Measurements from ENCODE around the gene RIPK4. TPM values are rescaled to one million over a fixed set of nuclear protein-coding genes. Genes with fewer than 3 reads are reported as not detected.

The RIPK4 gene
- total and polyA plus RNA-seq, 2 of the 13 experiments (the other 11 are each of a cell fraction or from before 2014, with no cell fraction given) = 3.1 to 4.9 TPM

DNA sequence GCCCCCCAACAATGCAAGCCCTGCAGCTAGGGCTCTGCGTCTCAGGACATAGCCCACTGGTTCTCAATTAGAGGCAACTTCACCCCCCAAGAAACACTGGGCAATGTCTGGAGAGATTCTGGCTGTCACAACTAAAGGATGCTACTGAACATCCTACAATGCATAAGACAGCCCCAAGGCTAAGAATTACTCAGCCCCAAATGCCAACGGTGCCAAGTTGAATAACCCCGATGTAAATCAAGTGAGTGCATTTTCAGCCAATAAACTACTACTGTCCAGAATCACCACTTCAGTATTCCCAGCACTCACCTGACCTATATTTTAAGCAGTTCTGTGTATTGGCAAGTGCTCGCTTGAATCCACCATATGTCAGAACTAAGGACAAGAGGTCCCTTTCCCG is 6.9 kb downstream of the RIPK4 start:
- peaks cover 67% of the 10 kb centered on the region for H3K4me1 ChIP-seq (ENCODE audit: insufficient read depth, low read length)
- in situ Hi-C loops (cut with HindIII; ENCODE audit: extremely low pct_ligation_motif_present, low pct_unique_long_range_greater_than_20kb) (no loop called here), intact Hi-C loops (cut with micrococcal nuclease; ENCODE audit: unreplicated experiment) (no loop called here)
- H3K27ac ChIP-seq (ENCODE audit: extremely low read length, insufficient read depth, low read length) = no peak overlapping the region
- no peak overlapping the region for H3K4me3 ChIP-seq (replicated peaks in 1 of 3; ENCODE audit: insufficient read depth in 1 of 3, low read depth in 2 of 3, low read length in 3 of 3)
- TF ChIP-seq, protein P1, sequence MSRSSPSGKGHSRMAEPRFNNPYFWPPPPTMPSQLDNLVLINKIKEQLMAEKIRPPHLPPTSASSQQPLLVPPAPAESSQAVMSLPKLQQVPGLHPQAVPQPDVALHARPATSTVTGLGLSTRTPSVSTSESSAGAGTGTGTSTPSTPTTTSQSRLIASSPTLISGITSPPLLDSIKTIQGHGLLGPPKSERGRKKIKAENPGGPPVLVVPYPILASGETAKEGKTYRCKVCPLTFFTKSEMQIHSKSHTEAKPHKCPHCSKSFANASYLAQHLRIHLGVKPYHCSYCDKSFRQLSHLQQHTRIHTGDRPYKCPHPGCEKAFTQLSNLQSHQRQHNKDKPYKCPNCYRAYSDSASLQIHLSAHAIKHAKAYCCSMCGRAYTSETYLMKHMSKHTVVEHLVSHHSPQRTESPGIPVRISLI (CRISPR knock-in tag; IDR thresholded peaks at IDR 0.05; ENCODE audit: borderline replicate concordance) = no peak
- TF ChIP-seq ZNF614 (CRISPR knock-in tag; IDR thresholded peaks at IDR 0.05; ENCODE audit: borderline replicate concordance) (no peak), ZNF883 (CRISPR knock-in tag; IDR thresholded peaks at IDR 0.05; ENCODE audit: not compliant biosample characterization) (no peak), ZNF124 (CRISPR knock-in tag; IDR thresholded peaks at IDR 0.05) (no peak), EHMT2 (IDR thresholded peaks at IDR 0.05; ENCODE audit: borderline replicate concordance, low read depth, low read length) (no peak), ZNF790 (CRISPR knock-in tag; IDR thresholded peaks at IDR 0.05; ENCODE audit: borderline replicate concordance) (no peak), U2AF2 (IDR thresholded peaks at IDR 0.05; ENCODE audit: low read depth, low read length) (no peak)
- TF ChIP-seq, protein P2, sequence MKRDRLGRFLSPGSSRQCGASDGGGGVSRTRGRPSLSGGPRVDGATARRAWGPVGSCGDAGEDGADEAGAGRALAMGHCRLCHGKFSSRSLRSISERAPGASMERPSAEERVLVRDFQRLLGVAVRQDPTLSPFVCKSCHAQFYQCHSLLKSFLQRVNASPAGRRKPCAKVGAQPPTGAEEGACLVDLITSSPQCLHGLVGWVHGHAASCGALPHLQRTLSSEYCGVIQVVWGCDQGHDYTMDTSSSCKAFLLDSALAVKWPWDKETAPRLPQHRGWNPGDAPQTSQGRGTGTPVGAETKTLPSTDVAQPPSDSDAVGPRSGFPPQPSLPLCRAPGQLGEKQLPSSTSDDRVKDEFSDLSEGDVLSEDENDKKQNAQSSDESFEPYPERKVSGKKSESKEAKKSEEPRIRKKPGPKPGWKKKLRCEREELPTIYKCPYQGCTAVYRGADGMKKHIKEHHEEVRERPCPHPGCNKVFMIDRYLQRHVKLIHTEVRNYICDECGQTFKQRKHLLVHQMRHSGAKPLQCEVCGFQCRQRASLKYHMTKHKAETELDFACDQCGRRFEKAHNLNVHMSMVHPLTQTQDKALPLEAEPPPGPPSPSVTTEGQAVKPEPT (CRISPR knock-in tag; IDR thresholded peaks at IDR 0.05; ENCODE audit: low read depth) = no peak
- TF ChIP-seq, protein P3, sequence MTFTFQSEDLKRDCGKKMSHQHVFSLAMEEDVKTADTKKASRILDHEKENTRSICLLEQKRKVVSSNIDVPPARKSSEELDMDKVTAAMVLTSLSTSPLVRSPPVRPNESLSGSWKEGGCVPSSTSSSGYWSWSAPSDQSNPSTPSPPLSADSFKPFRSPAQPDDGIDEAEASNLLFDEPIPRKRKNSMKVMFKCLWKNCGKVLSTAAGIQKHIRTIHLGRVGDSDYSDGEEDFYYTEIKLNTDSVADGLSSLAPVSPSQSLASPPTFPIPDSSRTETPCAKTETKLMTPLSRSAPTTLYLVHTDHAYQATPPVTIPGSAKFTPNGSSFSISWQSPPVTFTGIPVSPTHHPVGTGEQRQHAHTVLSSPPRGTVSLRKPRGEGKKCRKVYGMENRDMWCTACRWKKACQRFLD (CRISPR knock-in tag; IDR thresholded peaks at IDR 0.05; ENCODE audit: borderline replicate concordance) = no peak
- TF ChIP-seq, protein P4, sequence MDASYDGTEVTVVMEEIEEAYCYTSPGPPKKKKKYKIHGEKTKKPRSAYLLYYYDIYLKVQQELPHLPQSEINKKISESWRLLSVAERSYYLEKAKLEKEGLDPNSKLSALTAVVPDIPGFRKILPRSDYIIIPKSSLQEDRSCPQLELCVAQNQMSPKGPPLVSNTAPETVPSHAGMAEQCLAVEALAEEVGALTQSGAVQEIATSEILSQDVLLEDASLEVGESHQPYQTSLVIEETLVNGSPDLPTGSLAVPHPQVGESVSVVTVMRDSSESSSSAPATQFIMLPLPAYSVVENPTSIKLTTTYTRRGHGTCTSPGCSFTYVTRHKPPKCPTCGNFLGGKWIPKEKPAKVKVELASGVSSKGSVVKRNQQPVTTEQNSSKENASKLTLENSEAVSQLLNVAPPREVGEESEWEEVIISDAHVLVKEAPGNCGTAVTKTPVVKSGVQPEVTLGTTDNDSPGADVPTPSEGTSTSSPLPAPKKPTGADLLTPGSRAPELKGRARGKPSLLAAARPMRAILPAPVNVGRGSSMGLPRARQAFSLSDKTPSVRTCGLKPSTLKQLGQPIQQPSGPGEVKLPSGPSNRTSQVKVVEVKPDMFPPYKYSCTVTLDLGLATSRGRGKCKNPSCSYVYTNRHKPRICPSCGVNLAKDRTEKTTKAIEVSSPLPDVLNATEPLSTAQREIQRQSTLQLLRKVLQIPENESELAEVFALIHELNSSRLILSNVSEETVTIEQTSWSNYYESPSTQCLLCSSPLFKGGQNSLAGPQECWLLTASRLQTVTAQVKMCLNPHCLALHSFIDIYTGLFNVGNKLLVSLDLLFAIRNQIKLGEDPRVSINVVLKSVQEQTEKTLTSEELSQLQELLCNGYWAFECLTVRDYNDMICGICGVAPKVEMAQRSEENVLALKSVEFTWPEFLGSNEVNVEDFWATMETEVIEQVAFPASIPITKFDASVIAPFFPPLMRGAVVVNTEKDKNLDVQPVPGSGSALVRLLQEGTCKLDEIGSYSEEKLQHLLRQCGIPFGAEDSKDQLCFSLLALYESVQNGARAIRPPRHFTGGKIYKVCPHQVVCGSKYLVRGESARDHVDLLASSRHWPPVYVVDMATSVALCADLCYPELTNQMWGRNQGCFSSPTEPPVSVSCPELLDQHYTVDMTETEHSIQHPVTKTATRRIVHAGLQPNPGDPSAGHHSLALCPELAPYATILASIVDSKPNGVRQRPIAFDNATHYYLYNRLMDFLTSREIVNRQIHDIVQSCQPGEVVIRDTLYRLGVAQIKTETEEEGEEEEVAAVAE (CRISPR knock-in tag; IDR thresholded peaks at IDR 0.05; ENCODE audit: borderline replicate concordance) = no peak
- no peak overlapping the region for H2AFZ ChIP-seq (ENCODE audit: low read length)
- H3K9me3 ChIP-seq (ENCODE audit: low read length) = no peaks in the 10 kb centered on the region
- H4K20me1 ChIP-seq (ENCODE audit: insufficient read depth, low read length) = peaks cover 86% of the 10 kb centered on the region
- CTCF ChIA-PET (ENCODE audit: low intra/inter-chr PET ratio, low total read pairs) = no interaction called here
- no TSS peak for BruUV-seq (replicated peaks)
- H3K79me2 ChIP-seq (ENCODE audit: insufficient read depth, low read length) = peaks cover 73% of the 10 kb centered on the region
- FAIRE-seq (no peak), ATAC-seq (no peak), DNase-seq (ENCODE audit: low spot score) (no peak)
- peaks cover 10 to 21% of the 10 kb centered on the region in 2 experiments; a peak in 4 of 5 replicates for H3K36me3 ChIP-seq (replicated peaks in 1 of 2; ENCODE audit: control insufficient read depth in 1 of 2, insufficient read depth in 2 of 2, low read length in 2 of 2)
- POLR2A ChIA-PET = interaction anchor here (0.6 kb wide), 1 partner anchor 56 kb away, joined by 3 read pairs; no protein-coding TSS in a partner anchor
- H3K4me2 ChIP-seq (ENCODE audit: low read depth, low read length) = no peak overlapping the region
- WGBS (ENCODE audit: low lambda C conversion rate) = 96% methylated on average over 5 of the region's 5 CpGs
- H3K27me3 ChIP-seq (ENCODE audit: control insufficient read depth in 1 of 2, insufficient read depth in 2 of 2, low read length in 2 of 2) = no peaks in the 10 kb centered on the region
- no peak overlapping the region for H3K9ac ChIP-seq (ENCODE audit: insufficient read depth, low read depth, low read length)
